Lower lobe of right lung (tissue), 2 donors: ENCODE data around the gene UQCRC1. TPM values are rescaled to one million over a fixed set of nuclear protein-coding genes. Genes with fewer than 3 reads are reported as not detected.
A peak's percentile ranks its signal among the peaks of the same experiment; 100 is the strongest.

ENCODE experiments used
- ATAC-seq, 2 donors: fragments of 200-7000 bp; cut with Tn5 transposase; one replicate each; pipeline ENCODE4 v1.9.1; 2020 to 2022; ENCODE audit warnings: mild to moderate bottlenecking in 2 of 2, moderate library complexity in 2 of 2
- DNase-seq: peaks from one replicate; pipeline ENCODE4 v3.0.0-alpha.2; 2020
- H3K27ac ChIP-seq: fragments of 200-600 bp; one replicate; pipeline ENCODE4 v1.8.0; 2022
- H3K27me3 ChIP-seq: fragments of 200-600 bp; one replicate; pipeline ENCODE4 v1.8.0; 2022; ENCODE audit warnings: low read depth
- H3K36me3 ChIP-seq: fragments of 200-600 bp; one replicate; pipeline ENCODE4 v1.8.0; 2022; ENCODE audit warnings: mild to moderate bottlenecking
- H3K4me1 ChIP-seq: fragments of 200-600 bp; one replicate; pipeline ENCODE4 v1.8.0; 2022
- H3K4me3 ChIP-seq: fragments of 200-600 bp; one replicate; pipeline ENCODE4 v1.8.0; 2022; ENCODE audit warnings: mild to moderate bottlenecking
- H3K9me3 ChIP-seq: fragments of 200-600 bp; one replicate; pipeline ENCODE4 v1.8.0; 2022
- intact Hi-C: fragments of 100-400 bp; cut with DNase I; formaldehyde crosslinking; loops from one replicate; pipeline ENCODE4 v1.11.0; 2022
- total RNA-seq: library from RNA; stranded (reverse); fragmentation: NEBNext Ultra II Directional; extraction: Animal tissue kit (Norgen Biotek cat#: 25700); gene quantifications from one replicate; pipeline ENCODE4 v1.2.1, GENCODE V29; 2021
- TF ChIP-seq, protein P1 (sequence below): fragments of 200-600 bp; IDR thresholded peaks from one replicate; pipeline ENCODE4 v1.8.0; 2022; ENCODE audit warnings: antibody characterized with exemption, mild to moderate bottlenecking
- donor health status: DM: no; HTN: yes; CAD: no; lungs with severe emphysema.

The UQCRC1 gene
- total RNA-seq, 1 donor from 2014 or later, result 121 TPM

DNA sequence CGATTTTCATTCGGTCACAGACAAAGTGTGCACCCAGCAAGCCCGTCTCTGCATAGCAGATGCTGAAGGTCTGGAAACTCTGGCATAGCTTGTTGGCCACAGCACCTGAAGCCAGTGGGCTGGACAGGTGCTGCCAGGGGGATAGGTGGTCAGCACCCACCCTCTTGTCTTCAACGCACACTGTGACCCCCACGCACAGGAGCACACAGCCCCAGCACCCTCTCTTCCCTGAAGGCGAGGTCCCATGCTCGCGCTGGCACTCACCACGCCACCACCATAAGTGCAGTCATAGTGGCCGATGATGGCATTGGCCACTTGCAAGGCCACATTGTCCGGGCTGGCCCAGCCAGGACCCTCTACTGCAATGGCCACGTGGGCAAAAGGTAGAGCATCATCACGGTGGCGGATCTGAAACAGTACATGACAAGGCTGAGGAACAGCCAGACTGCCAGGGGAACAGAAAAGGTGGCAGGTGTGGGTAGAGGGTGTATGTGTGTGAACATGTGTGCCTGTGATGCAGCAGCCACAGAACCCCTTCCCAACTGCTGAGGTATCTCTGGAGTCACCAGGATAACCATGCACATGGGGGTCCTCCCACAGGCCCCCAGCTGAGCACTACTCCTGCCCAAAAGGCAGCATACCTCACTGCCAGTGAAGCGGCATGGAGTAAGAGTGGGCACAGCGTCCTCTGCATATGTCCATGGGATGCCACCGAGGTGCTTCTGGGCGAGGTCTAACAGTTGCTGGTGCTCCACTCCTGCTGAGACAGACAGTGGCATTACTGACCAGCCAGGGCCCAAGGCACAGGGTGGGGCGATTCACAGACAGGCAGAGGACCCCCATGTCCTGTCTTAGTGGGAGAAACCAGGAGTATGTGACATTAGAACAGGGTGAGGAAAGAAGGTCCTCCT lies 8.5 kb downstream of the UQCRC1 start:
- Histone ChIP-seq H3K27ac (no peak overlapping the region), H3K4me1 (no peaks in the 10 kb centered on the region), H3K4me3 (no peak overlapping the region), H3K27me3 (no peaks in the 10 kb centered on the region), H3K36me3 (peaks cover 86% of the 10 kb centered on the region), H3K9me3 (no peaks in the 10 kb centered on the region)
- ATAC-seq, result no peak
- intact Hi-C loops, result no loop called here
- no peak for DNase-seq
- TF ChIP-seq, protein P1, sequence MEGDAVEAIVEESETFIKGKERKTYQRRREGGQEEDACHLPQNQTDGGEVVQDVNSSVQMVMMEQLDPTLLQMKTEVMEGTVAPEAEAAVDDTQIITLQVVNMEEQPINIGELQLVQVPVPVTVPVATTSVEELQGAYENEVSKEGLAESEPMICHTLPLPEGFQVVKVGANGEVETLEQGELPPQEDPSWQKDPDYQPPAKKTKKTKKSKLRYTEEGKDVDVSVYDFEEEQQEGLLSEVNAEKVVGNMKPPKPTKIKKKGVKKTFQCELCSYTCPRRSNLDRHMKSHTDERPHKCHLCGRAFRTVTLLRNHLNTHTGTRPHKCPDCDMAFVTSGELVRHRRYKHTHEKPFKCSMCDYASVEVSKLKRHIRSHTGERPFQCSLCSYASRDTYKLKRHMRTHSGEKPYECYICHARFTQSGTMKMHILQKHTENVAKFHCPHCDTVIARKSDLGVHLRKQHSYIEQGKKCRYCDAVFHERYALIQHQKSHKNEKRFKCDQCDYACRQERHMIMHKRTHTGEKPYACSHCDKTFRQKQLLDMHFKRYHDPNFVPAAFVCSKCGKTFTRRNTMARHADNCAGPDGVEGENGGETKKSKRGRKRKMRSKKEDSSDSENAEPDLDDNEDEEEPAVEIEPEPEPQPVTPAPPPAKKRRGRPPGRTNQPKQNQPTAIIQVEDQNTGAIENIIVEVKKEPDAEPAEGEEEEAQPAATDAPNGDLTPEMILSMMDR, result no peak

DNA sequence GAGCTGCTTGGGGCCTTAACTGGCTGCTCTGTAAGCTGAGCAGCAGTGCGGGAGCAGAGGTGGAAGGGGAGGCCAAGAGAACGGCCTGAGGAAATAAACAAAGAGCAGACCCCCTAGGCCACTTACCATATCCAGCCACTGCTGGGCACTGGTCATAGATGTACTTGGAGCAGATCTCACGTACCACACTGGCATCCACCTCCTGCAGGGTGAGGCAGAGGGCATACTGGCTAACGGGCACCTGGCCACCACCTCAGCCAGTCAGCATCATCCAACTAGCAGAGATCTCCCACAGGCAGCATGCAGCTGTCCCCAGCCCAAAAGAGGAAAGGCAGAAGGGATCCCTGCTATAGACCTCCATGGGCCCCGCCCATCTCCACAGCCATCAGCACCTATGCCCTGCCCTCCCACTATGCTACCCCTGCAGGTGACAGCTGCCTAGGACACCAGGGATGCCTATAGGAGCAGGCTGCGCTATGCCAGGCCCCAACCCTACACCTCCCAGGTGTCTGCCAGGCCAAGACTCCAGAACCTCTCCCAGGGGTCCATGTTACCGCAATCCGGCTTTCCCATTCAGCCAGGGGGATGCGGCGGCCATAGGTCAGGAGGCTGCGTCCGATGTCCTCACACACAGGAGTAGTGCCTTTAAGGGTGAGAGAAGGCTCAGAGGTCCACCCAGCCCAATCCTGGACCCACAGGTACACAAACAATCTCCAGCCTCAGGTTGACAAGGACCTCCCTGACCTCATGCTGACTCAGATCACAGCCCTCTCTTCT lies 9.7 kb downstream of the UQCRC1 start:
- H3K27me3 ChIP-seq, result peaks cover 5% of the 10 kb centered on the region
- H3K36me3 ChIP-seq, result peaks cover 73% of the 10 kb centered on the region
- TF ChIP-seq, protein P1, result no peak
- H3K27ac ChIP-seq, result no peak overlapping the region
- no peak overlapping the region for H3K4me3 ChIP-seq
- H3K4me1 ChIP-seq, result no peaks in the 10 kb centered on the region
- DNase-seq (no peak), ATAC-seq (no peak)
- no peaks in the 10 kb centered on the region for H3K9me3 ChIP-seq
- intact Hi-C loops, result no loop called here

DNA sequence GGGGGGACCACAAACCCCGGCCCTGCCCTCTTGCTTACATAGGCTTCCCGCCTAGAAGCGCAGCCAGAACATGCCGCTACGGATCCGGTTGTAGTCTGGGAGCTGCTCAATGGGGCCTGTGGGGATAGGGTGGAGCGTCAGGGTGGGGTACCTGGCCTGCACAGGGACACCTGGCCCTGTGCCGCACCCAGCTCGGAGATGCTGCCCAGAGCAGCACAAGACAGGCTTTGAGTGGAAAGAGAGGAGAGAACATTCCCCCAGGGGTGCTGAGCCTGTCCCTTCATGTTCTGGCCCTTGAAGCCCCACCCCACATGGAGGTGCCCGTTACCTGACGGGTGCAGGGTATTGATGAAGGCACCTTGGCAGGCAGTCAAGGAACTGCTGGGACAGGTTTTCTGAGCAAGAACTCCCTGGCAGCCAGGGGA lies 10.4 kb downstream of the UQCRC1 start:
- TF ChIP-seq, protein P1, result no peak

DNA sequence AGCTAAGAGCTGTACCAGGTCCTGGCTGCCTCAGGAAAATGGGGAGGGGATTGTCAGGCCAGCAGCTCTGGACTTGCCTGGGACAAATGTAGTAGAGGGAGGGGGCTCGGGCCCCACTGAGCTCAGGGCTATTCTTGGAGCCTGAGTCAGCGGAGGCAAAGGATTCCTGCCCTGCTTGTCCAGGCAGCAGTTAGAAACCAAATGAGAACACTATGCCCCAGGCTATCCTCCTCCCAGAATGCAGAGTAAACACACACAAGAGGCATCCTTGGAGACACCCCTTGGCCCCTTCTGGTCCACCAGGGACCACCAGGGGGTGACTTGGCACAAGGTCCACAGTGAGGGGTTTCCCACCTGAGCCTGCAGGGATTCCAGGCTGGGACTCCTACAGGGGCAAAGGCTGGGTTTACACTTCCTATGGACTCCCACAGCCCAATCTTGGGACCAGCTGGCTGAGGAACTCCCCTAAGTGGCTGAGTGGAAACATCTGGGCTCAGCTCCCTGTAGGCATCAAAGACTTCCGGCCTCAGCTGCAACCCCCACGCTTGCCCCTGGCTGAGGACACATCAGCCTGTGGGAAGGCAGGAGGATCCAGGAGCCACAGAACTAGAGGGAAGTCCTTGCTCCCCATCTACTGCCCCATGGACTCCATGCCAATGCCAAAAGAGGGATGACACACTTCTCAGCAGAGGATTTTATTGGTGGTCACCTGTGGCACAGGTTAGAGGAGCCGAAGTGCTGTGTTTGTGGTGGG lies 10.9 kb downstream of the UQCRC1 start:
- TF ChIP-seq, protein P1, result no peak
- Histone ChIP-seq H3K4me1 (no peaks in the 10 kb centered on the region), H3K27ac (peak overlapping the region; percentile 60), H3K9me3 (no peaks in the 10 kb centered on the region), H3K4me3 (no peak overlapping the region), H3K27me3 (peaks cover 16% of the 10 kb centered on the region), H3K36me3 (peaks cover 61% of the 10 kb centered on the region)
- DNase-seq, result no peak
- peak; percentile 6 to 13 for ATAC-seq
- intact Hi-C loops, result no loop called here

More for the DNA sequence above, 10.4 kb downstream of the UQCRC1 start:
- Histone ChIP-seq H3K27ac (peak overlapping the region; percentile 60), H3K4me3 (no peak overlapping the region), H3K9me3 (no peaks in the 10 kb centered on the region), H3K27me3 (peaks cover 10% of the 10 kb centered on the region), H3K4me1 (no peaks in the 10 kb centered on the region), H3K36me3 (peaks cover 67% of the 10 kb centered on the region)
- intact Hi-C loops, result no loop called here
- DNase-seq (no peak), ATAC-seq (no peak)

DNA sequence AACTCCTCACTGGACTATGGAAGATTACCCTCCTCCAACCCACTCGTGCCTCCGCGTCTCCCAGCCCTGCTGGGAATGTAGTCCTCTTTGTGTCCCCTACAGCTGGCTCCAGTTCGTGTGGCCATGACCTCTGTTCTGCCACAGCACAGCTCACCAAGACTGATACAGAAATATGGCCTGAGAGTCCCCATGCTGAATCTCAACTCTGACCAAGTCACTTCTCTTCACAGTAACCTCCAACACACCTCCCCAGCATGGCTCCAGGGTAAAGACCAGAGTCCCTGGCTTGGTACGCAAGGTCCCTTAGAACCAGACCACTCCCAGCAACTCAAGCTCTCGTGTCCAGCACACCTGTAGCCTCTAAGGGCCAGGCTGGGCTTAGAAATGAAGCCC lies 12.0 kb downstream of the UQCRC1 start:
- ATAC-seq (no peak), DNase-seq (no peak)
- TF ChIP-seq, protein P1, result no peak
- intact Hi-C loops, result no loop called here
- Histone ChIP-seq H3K4me3 (no peak overlapping the region), H3K36me3 (peaks cover 50% of the 10 kb centered on the region), H3K4me1 (no peaks in the 10 kb centered on the region), H3K27me3 (peaks cover 21% of the 10 kb centered on the region), H3K27ac (no peak overlapping the region), H3K9me3 (no peaks in the 10 kb centered on the region)
